Prostate gland (tissue), 2 donors: ENCODE results near the gene MYCBPAP. TPM values are rescaled to one million over a fixed set of nuclear protein-coding genes. Genes with fewer than 3 reads are reported as not detected.
A peak's percentile ranks its signal among the peaks of the same experiment; 100 is the strongest.

Experiments
- DNase-seq: peaks from one replicate; pipeline ENCODE4 v3.0.0-alpha.2; 2019; ENCODE audit warnings: low spot score
- H3K27ac ChIP-seq, 2 donors: fragments of 200-600 bp; sonication (generic); 2 replicates each; pipeline ENCODE4 v1.5.1; 2017 to 2019
- H3K27me3 ChIP-seq: fragments of 200-600 bp; sonication (generic); replicated peaks from 2 replicates; pipeline ENCODE4 v1.5.1; 2019; ENCODE audit not compliant: insufficient read depth
- H3K36me3 ChIP-seq, 2 donors: fragments of 200-600 bp; sonication (generic); 1 replicate in 1 of 2; 2 replicates in 1 of 2; pipeline versions ENCODE4 v1.5.1 to v1.8.1; 2017 to 2019
- H3K4me1 ChIP-seq: fragments of 200-600 bp; sonication (generic); replicated peaks from 2 replicates; pipeline ENCODE4 v1.5.1; 2019
- H3K4me3 ChIP-seq, 2 donors: fragments of 200-600 bp; sonication (generic); 2 replicates each; pipeline ENCODE4 v1.5.1; 2017 to 2019
- H3K9me3 ChIP-seq: fragments of 200-600 bp; sonication (generic); 2 replicates; pipeline ENCODE4 v1.5.1; 2017
- POLR2A ChIP-seq: fragments of 450-650 bp; IDR thresholded peaks from one replicate; pipeline ENCODE4 v1.6.1; 2016; ENCODE audit warnings: antibody characterized with exemption, mild to moderate bottlenecking
- POLR2AphosphoS5 ChIP-seq: sonication (generic); formaldehyde crosslinking; IDR thresholded peaks from one replicate; pipeline ENCODE4 v1.6.1; 2017; ENCODE audit warnings: antibody characterized with exemption
- WGBS: methylation state at CpG from one replicate; pipeline ENCODE4 v1.1.5; 2018; 5-methylcytosine and 5-hydroxymethylcytosine counted together
- intact Hi-C: fragments of 100-400 bp; cut with DNase I; formaldehyde crosslinking; loops from one replicate; pipeline ENCODE4 v1.14.2; 2022
- total RNA-seq, 2 donors: library from RNA; depleted of rRNA; stranded (reverse); fragments of >200 nt; gene quantifications; one replicate each; pipeline ENCODE4 v1.1.0, GENCODE V29; 2016
- TF ChIP-seq, protein P1 (sequence below), 4 experiments: fragments of 200-600 bp in 2 of 4; fragments of 450-650 bp in 2 of 4; sonication (generic) in 2 of 4; IDR thresholded peaks; 1 replicate in 3 of 4; 2 replicates in 1 of 4; pipeline ENCODE4 v1.5.1; 2016 to 2019; ENCODE audit warnings: antibody characterized with exemption in 4 of 4, mild to moderate bottlenecking in 2 of 4, moderate library complexity in 2 of 4

MYCBPAP gene
- total RNA-seq, 2 donors from 2014 or later = 0.14 to 12.6 TPM

- peaks cover 0 to 8% of the 10 kb centered on the region in 2 donors for H3K36me3 ChIP-seq
- peak; percentile 95 for DNase-seq
Measured at GRCh38 chr17:50482516-50482915, 25.7 kb upstream of the MYCBPAP start.

DNA sequence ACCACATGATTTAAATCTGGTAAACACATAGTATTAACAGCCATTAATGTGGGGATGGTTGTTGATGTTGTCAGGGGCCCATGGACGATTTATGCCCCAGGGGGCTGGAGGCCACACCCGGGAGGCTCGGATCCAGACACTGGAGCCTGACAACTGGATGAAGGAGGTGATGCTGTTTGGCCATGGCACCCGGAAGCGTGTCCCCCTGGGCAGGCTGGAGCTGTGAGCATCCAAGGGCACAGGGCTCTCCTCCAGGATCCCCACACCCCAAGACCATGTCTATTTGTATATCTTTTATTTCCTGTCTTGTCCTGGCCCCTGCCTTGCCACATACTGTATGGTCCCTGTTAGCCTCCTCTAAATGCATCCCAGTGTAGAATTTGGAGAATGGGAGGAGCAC lies 25.0 kb upstream of the MYCBPAP start:
- no peaks in the 10 kb centered on the region for H3K27me3 ChIP-seq
- H3K9me3 ChIP-seq = no peaks in the 10 kb centered on the region
- 80% methylated on average over 5 of the region's 5 CpGs for WGBS
- no peak overlapping the region for H3K4me3 ChIP-seq
- peaks cover 6% of the 10 kb centered on the region for H3K4me1 ChIP-seq
- intact Hi-C loops = loop anchor here (5.0 kb wide), 2 partner anchors 204 to 359 kb away; no protein-coding TSS in a partner anchor
- peaks cover 0 to 8% of the 10 kb centered on the region in 2 donors for H3K36me3 ChIP-seq
- no peak overlapping the region for H3K27ac ChIP-seq
- DNase-seq = no peak
- TF ChIP-seq, protein P1, sequence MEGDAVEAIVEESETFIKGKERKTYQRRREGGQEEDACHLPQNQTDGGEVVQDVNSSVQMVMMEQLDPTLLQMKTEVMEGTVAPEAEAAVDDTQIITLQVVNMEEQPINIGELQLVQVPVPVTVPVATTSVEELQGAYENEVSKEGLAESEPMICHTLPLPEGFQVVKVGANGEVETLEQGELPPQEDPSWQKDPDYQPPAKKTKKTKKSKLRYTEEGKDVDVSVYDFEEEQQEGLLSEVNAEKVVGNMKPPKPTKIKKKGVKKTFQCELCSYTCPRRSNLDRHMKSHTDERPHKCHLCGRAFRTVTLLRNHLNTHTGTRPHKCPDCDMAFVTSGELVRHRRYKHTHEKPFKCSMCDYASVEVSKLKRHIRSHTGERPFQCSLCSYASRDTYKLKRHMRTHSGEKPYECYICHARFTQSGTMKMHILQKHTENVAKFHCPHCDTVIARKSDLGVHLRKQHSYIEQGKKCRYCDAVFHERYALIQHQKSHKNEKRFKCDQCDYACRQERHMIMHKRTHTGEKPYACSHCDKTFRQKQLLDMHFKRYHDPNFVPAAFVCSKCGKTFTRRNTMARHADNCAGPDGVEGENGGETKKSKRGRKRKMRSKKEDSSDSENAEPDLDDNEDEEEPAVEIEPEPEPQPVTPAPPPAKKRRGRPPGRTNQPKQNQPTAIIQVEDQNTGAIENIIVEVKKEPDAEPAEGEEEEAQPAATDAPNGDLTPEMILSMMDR (IDR thresholded peaks at IDR 0.05) = no peak
- TF ChIP-seq POLR2AphosphoS5 (no peak), POLR2A (no peak)

More at GRCh38 chr17:50482516-50482915, 25.7 kb upstream of the MYCBPAP start:
- TF ChIP-seq, protein P1 (IDR thresholded peaks at IDR 0.05) = peak; percentile 66 to 98 (median 97)
- TF ChIP-seq POLR2A = peak; percentile 21
- peak; percentile 98 for TF ChIP-seq POLR2AphosphoS5
- intact Hi-C loops = loop anchor here (1.0 to 5.0 kb wide), 3 partner anchors 60 to 360 kb away; no protein-coding TSS in a partner anchor
- Histone ChIP-seq H3K27ac (peak overlapping the region; percentile 70 to 76), H3K4me1 (peaks cover 6% of the 10 kb centered on the region), H3K27me3 (no peaks in the 10 kb centered on the region), H3K4me3 (no peak overlapping the region), H3K9me3 (no peaks in the 10 kb centered on the region)
- WGBS = 3% methylated on average over 7 of the region's 7 CpGs

- H3K4me3 ChIP-seq = no peak overlapping the region
- peaks cover 4% of the 10 kb centered on the region for H3K4me1 ChIP-seq
- 94% methylated on average over 11 of the region's 11 CpGs for WGBS
- intact Hi-C loops = loop anchor here (5.0 kb wide), 2 partner anchors 203 to 358 kb away; no protein-coding TSS in a partner anchor
- H3K27ac ChIP-seq = no peak overlapping the region
- peaks cover 0 to 8% of the 10 kb centered on the region in 2 donors for H3K36me3 ChIP-seq
- DNase-seq = no peak
- H3K27me3 ChIP-seq = no peaks in the 10 kb centered on the region
- no peaks in the 10 kb centered on the region for H3K9me3 ChIP-seq
- TF ChIP-seq, protein P1 (IDR thresholded peaks at IDR 0.05) = no peak
- TF ChIP-seq POLR2AphosphoS5 = no peak
- TF ChIP-seq POLR2A = no peak
Measured at GRCh38 chr17:50484386-50485155, 23.7 kb upstream of the MYCBPAP start.

DNA sequence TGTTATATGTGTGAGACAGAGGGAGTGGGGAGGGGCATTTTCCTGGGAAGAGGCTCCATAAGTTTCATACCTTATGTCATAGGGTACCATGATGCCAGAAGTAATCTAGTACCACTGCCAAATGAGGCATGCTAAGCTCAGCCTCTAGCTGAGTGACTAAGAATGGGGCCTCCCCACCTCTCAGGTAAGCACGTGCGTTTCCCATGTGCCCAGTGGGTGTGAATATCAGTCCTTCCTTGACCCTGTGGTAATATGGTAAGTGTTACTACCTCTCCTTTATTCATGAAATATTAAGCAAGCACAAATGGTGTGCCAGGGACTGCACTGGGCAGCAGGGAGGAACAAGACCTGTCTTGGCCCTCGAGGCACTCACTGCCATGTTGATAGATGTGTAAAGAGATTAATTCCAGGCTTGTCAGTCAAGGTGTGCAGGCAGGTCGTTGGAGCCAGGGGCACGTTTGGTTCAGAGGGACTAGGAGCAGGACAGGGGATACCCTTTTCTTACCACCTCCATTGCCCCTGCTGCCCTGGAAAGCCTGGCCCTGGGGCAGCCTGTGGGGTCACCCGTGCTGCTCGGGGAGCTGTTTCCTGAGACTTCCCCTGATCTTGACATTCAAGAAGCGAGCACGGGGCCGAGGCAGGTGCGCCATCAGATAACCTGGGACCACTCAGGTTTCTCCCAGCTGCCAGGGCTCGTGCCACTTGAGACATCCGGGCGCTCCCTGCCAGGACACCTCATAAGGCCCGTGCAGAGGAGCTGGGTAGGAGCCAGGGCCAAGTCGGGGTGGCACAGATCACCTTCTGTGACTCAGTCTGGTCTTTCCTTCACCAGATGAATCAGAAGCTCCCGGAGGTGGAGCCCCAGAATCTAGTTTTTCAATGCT lies 20.8 kb upstream of the MYCBPAP start:
- Histone ChIP-seq H3K27ac (no peak overlapping the region), H3K4me1 (no peaks in the 10 kb centered on the region), H3K36me3 (peaks cover 0 to 8% of the 10 kb centered on the region in 2 donors), H3K27me3 (no peaks in the 10 kb centered on the region), H3K9me3 (no peaks in the 10 kb centered on the region), H3K4me3 (no peak overlapping the region)
- intact Hi-C loops = no loop called here
- TF ChIP-seq, protein P1 (IDR thresholded peaks at IDR 0.05) = no peak
- TF ChIP-seq POLR2A (no peak), POLR2AphosphoS5 (no peak)
- 74% methylated on average over 17 of the region's 17 CpGs for WGBS
- no peak for DNase-seq
